GM12865 (cell line): ENCODE results near the gene PCDHGB5.
"Not testable (repeated sequence)": the region's sequence is repeated elsewhere in the genome, so short reads cannot be mapped to it uniquely, and the experiment has no call there.

Experiments
- DNase-seq: peaks from one replicate; pipeline ENCODE4 v3.0.0; 2010; ENCODE audit warnings: low read depth
- H3K4me3 ChIP-seq: 2 replicates; pipeline ENCODE4 v1.5.1; 2011; ENCODE audit warnings: mild to moderate bottlenecking, low read depth, low read length, control low read depth
- TF ChIP-seq, protein P1 (sequence below): IDR thresholded peaks from 2 replicates; pipeline ENCODE4 v1.5.1; 2011; ENCODE audit warnings: low read length, control low read depth, low read depth, inconsistent platforms; ENCODE audit not compliant: insufficient read depth; ENCODE audit errors: missing control alignments

Gene PCDHGB5

DNA sequence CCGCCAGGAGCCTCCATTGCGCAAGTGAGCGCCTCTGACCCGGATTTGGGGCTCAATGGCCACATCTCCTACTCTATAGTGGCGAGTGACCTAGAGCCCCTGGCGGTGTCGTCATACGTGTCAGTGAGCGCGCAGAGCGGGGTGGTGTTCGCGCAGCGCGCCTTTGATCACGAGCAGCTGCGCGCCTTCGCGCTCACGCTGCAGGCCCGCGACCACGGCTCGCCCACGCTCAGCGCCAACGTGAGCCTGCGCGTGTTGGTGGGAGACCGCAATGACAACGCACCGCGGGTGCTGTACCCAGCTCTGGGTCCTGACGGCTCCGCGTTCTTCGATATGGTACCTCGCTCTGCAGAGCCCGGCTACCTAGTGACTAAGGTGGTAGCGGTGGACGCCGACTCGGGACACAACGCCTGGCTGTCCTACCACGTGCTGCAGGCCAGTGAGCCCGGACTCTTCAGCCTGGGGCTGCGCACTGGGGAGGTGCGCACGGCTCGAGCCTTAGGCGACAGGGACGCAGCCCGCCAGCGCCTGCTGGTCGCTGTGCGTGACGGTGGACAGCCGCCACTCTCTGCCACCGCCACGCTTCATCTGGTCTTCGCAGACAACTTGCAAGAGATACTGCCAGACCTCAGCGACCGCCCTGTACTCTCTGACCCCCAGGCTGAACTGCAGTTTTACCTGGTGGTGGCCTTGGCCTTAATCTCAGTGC, 12.0 kb downstream of the PCDHGB5 start:
- DNase-seq: no peak
- TF ChIP-seq, protein P1, sequence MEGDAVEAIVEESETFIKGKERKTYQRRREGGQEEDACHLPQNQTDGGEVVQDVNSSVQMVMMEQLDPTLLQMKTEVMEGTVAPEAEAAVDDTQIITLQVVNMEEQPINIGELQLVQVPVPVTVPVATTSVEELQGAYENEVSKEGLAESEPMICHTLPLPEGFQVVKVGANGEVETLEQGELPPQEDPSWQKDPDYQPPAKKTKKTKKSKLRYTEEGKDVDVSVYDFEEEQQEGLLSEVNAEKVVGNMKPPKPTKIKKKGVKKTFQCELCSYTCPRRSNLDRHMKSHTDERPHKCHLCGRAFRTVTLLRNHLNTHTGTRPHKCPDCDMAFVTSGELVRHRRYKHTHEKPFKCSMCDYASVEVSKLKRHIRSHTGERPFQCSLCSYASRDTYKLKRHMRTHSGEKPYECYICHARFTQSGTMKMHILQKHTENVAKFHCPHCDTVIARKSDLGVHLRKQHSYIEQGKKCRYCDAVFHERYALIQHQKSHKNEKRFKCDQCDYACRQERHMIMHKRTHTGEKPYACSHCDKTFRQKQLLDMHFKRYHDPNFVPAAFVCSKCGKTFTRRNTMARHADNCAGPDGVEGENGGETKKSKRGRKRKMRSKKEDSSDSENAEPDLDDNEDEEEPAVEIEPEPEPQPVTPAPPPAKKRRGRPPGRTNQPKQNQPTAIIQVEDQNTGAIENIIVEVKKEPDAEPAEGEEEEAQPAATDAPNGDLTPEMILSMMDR: no peak
- H3K4me3 ChIP-seq: no peak overlapping the region

DNA sequence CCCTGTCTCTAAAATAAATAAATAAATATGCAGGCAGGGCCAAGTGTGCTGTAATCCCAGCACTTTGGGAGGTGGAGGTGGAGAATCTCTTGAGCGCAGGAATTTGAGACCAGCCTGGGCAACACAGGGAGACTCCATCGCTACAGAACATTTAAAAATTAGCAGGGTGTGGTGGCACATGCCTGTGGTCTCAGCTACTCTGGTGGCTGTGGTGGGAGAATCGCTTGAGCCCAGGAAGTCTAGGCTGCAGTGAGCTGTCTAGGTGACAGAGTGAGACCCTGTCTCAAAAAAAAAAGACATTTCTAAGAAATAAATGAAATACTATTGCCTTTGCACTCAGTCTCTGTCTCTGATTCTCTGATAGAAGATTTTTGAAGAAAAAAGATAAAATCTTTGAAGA, 13.8 kb downstream of the PCDHGB5 start:
- H3K4me3 ChIP-seq: no peak overlapping the region
- DNase-seq: no peak
- TF ChIP-seq, protein P1: no peak

DNA sequence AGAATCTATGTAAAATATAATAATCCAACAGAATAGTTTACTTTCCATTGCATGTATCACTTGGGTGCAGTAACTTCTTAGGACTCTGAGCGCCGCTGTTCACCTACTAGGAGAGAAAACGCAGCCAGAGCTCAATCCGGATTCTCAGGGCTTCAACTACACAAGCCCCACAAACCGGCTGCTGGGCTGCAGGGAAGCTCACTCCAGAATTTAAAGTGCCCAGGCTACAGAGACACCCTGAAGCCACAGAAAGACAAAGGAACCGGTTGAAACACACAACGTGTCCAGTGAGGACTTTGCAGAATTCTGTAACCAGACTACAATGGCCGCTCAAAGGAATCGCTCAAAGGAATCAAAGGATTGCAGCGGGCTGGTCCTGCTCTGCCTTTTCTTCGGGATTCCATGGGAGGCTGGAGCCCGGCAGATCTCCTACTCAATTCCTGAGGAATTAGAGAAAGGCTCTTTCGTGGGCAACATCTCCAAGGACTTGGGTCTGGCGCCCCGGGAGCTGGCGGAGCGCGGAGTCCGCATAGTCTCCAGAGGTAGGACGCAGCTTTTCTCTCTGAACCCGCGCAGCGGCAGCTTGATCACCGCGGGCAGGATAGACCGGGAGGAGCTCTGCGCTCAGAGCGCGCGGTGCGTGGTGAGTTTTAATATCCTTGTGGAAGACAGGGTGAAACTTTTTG, 15.2 kb downstream of the PCDHGB5 start, which contains the start of gene PCDHGA10:
Gene PCDHGA10, plus strand, starts transcription at position 134 of the 686 bp plus-strand sequence. Its CDS starts 189 bp downstream, at position 323.
- H3K4me3 ChIP-seq: peak within 1 kb of the TSS; percentile 64
- TF ChIP-seq, protein P1: peak; percentile 77
- peak; percentile 86 for DNase-seq

DNA sequence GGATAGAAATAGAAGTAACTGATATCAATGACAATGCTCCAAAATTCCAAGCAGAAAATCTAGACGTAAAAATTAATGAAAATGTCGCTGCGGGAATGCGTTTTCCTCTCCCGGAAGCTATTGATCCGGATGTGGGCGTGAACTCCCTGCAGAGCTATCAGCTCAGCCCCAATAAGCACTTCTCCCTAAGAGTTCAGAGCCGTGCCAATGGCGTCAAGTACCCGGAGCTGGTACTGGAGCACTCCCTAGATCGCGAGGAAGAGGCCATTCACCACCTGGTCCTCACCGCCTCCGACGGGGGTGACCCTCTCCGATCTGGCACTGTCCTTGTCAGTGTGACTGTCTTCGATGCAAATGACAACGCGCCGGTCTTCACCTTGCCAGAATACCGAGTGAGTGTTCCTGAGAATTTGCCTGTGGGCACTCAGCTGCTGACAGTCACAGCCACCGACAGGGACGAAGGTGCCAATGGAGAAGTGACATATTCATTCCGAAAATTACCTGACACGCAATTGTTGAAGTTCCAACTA, 15.9 kb downstream of the PCDHGB5 start:
- H3K4me3 ChIP-seq: peak overlapping the region; percentile 64
- no peak for DNase-seq
- TF ChIP-seq, protein P1: no peak

DNA sequence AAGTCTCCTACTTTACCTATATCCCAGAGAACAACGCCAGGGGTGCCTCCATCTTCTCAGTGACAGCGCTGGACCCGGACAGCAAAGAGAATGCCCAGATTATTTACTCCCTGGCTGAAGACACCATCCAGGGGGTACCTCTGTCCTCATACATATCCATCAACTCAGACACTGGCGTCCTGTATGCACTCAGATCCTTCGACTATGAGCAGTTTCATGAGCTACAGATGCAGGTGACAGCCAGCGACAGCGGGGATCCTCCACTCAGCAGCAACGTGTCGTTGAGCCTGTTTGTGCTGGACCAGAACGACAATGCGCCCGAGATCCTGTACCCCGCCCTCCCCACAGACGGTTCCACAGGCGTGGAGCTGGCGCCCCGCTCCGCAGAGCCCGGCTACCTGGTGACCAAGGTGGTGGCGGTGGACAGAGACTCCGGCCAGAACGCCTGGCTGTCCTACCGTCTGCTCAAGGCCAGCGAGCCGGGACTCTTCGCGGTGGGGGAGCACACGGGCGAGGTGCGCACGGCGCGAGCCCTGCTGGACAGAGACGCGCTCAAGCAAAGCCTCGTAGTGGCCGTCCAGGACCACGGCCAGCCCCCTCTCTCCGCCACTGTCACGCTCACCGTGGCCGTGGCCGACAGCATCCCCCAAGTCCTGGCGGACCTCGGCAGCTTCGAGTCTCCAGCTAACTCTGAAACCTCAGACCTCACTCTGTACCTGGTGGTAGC, 17.0 kb downstream of the PCDHGB5 start:
- DNase-seq, H3K4me3 ChIP-seq: not testable (repeated sequence)

DNA sequence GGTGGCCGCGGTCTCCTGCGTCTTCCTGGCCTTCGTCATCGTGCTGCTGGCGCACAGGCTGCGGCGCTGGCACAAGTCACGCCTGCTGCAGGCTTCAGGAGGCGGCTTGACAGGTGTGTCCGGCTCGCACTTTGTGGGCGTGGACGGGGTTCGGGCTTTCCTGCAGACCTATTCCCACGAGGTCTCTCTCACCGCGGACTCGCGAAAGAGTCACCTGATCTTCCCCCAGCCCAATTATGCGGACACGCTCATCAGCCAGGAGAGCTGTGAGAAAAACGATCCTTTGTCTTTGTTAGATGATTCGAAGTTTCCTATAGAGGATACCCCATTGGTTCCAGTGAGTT, 17.5 kb downstream of the PCDHGB5 start:
- DNase-seq: peak; percentile 45
- peak overlapping the region; percentile 30 for H3K4me3 ChIP-seq

DNA sequence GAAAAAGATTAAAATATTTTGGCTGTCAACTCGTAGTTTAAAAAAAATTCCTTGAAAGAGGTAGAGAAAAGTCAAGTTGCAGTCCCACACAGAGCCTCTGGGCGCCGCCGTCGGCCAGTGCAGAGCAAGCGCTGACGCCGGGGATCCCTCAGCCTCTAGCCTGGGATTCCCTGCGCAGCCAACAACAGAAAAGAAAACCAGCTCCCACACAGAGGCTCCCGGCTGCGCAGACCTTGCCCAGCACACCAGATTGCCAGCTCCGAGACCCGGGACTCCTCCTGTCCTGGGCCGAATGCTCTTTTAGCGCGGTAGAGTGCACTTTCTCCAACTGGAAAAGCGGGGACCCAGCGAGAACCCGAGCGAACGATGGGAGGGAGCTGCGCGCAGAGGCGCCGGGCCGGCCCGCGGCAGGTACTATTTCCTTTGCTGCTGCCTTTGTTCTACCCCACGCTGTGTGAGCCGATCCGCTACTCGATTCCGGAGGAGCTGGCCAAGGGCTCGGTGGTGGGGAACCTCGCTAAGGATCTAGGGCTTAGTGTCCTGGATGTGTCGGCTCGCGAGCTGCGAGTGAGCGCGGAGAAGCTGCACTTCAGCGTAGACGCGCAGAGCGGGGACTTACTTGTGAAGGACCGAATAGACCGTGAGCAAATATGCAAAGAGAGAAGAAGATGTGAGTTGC, 19.9 kb downstream of the PCDHGB5 start, which contains the start of gene PCDHGB7:
Gene PCDHGB7, plus strand, starts transcription at position 184 of the 679 bp plus-strand sequence. Its CDS starts 183 bp downstream, at position 367.
- TF ChIP-seq, protein P1: peak; percentile 72
- H3K4me3 ChIP-seq: peak within 1 kb of the TSS; percentile 54
- DNase-seq: peak; percentile 82
